ENCODE data around the gene ELL2. TPM values are rescaled to one million over a fixed set of nuclear protein-coding genes. Genes with fewer than 3 reads are reported as not detected.

The ELL2 gene
- total RNA-seq, 1 donor from 2014 or later = 4.6 TPM

GRCh38 chr5:95972196-95972595, 10.5 kb upstream of the ELL2 start:
- no peak overlapping the region for H3K27ac Mint-ChIP-seq (ENCODE audit: unreplicated experiment)

GRCh38 chr5:95970359-95970704, 8.7 kb upstream of the ELL2 start:
- H3K9me3 Mint-ChIP-seq = peaks cover 5% of the 10 kb centered on the region
- H3K4me1 Mint-ChIP-seq = no peaks in the 10 kb centered on the region
- H3K4me3 Mint-ChIP-seq = no peak overlapping the region
- no peaks in the 10 kb centered on the region for H3K36me3 Mint-ChIP-seq (ENCODE audit: low read depth)
- no peak for DNase-seq (ENCODE audit: low read depth, low spot score)
- no peaks in the 10 kb centered on the region for H3K27me3 Mint-ChIP-seq (ENCODE audit: low read depth)
- no peak for TF ChIP-seq CTCF (conservative IDR thresholded peaks at IDR 0.05)
- no peak overlapping the region for H3K27ac Mint-ChIP-seq (ENCODE audit: unreplicated experiment)

More at GRCh38 chr5:95972196-95972595, 10.5 kb upstream of the ELL2 start:
- Mint-ChIP-seq H3K36me3 (ENCODE audit: low read depth) (no peaks in the 10 kb centered on the region), H3K4me3 (no peak overlapping the region), H3K9me3 (peaks cover 5% of the 10 kb centered on the region), H3K4me1 (no peaks in the 10 kb centered on the region), H3K27me3 (ENCODE audit: low read depth) (no peaks in the 10 kb centered on the region)
- no peak for DNase-seq (ENCODE audit: low read depth, low spot score)
- TF ChIP-seq CTCF (conservative IDR thresholded peaks at IDR 0.05) = no peak

- H3K4me3 Mint-ChIP-seq = no peak overlapping the region
- TF ChIP-seq CTCF (conservative IDR thresholded peaks at IDR 0.05) = no peak
- no peaks in the 10 kb centered on the region for H3K27me3 Mint-ChIP-seq (ENCODE audit: low read depth)
- DNase-seq (ENCODE audit: low read depth, low spot score) = no peak
- peaks cover 5% of the 10 kb centered on the region for H3K9me3 Mint-ChIP-seq
- no peaks in the 10 kb centered on the region for H3K4me1 Mint-ChIP-seq
- H3K36me3 Mint-ChIP-seq (ENCODE audit: low read depth) = no peaks in the 10 kb centered on the region
- no peak overlapping the region for H3K27ac Mint-ChIP-seq (ENCODE audit: unreplicated experiment)
These were observed 8.2 kb upstream of the ELL2 start for GRCh38 chr5:95969651-95970358.

GRCh38 chr5:95969055-95969454, 7.4 kb upstream of the ELL2 start:
- H3K27me3 Mint-ChIP-seq (ENCODE audit: low read depth) = no peaks in the 10 kb centered on the region
- H3K9me3 Mint-ChIP-seq = peaks cover 5% of the 10 kb centered on the region
- H3K27ac Mint-ChIP-seq (ENCODE audit: unreplicated experiment) = no peak overlapping the region
- no peak for DNase-seq (ENCODE audit: low read depth, low spot score)
- no peak overlapping the region for H3K4me3 Mint-ChIP-seq
- no peak for TF ChIP-seq CTCF (conservative IDR thresholded peaks at IDR 0.05)
- H3K36me3 Mint-ChIP-seq (ENCODE audit: low read depth) = no peaks in the 10 kb centered on the region
- no peaks in the 10 kb centered on the region for H3K4me1 Mint-ChIP-seq

GRCh38 chr5:95967236-95967635, 5.6 kb upstream of the ELL2 start:
- Mint-ChIP-seq H3K36me3 (ENCODE audit: low read depth) (no peaks in the 10 kb centered on the region), H3K4me1 (peaks cover 5% of the 10 kb centered on the region), H3K27me3 (ENCODE audit: low read depth) (peaks cover 3% of the 10 kb centered on the region), H3K4me3 (no peak overlapping the region), H3K27ac (ENCODE audit: unreplicated experiment) (no peak overlapping the region), H3K9me3 (no peaks in the 10 kb centered on the region)
- no peak for DNase-seq (ENCODE audit: low read depth, low spot score)
- no peak for TF ChIP-seq CTCF (conservative IDR thresholded peaks at IDR 0.05)

All from neural crest cell (in vitro differentiated cells).